Stimulated activated CD8-positive, alpha-beta memory T cell treated with anti-CD3 and anti-CD28 coated beads, Interleukin-15, amount 100 ng/mL, for 4 hours (primary cell): Measurements from ENCODE around the gene PXN.
"Not testable (repeated sequence)": the region's sequence is repeated elsewhere in the genome, so short reads cannot be mapped to it uniquely, and the experiment has no call there.

Source experiments
- DNase-seq, 2 donors: peaks; one replicate each; pipeline ENCODE4 v3.0.0-alpha.2; 2020; ENCODE audit warnings: low read depth in 2 of 2

The PXN gene

DNA sequence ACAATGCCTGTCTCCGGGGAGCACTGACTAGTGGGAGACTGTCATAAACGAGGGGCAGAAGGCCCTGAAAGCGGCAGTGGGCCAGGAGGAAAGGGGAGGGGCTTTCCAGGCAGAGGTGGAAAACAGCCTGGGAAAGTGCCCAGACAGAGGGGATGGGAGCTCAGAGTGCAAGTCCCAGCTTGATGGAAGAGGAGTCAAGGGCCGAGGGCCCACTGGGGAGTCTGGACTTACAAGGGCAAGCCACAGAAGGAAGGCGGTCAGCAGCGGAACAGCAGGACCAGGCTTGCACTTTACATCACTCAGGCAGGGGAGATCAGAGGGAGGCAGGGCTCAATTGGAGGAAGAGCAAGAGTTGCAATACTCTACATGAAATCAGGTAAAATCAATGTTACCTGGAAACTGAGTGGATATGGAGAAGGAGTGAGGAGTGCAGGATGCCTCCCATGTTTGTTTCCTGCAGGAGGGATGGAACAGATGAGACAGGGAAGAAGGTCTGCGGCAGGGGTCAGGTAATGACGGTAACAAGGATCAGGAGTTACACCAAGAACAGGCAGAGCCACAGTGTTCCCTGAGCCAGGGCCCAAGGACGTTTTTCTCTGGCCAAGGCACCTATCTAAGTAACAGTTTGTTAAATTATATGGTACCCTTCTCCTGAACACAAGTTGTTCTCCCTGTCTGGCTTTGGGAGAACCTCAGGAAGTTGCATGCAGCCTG, 23.8 kb downstream of the PXN start:
- DNase-seq: no peak

DNA sequence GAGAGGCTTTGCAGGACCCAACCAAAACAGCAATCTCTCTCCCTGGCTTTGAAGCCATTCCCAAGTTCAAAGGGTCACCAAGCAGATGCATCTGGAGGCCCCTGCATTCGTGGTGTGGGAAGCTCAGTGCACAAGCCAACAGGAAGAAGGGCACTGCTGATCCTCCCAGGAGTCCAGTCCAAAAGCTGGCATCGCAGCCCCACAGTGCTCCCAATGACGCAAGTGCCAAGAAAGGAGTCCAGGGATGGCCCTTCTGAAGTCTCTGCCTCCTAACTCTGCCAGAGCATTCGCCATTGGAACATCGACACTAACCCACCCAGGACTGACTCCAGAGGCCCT, 25.1 kb downstream of the PXN start:
- no peak for DNase-seq

DNA sequence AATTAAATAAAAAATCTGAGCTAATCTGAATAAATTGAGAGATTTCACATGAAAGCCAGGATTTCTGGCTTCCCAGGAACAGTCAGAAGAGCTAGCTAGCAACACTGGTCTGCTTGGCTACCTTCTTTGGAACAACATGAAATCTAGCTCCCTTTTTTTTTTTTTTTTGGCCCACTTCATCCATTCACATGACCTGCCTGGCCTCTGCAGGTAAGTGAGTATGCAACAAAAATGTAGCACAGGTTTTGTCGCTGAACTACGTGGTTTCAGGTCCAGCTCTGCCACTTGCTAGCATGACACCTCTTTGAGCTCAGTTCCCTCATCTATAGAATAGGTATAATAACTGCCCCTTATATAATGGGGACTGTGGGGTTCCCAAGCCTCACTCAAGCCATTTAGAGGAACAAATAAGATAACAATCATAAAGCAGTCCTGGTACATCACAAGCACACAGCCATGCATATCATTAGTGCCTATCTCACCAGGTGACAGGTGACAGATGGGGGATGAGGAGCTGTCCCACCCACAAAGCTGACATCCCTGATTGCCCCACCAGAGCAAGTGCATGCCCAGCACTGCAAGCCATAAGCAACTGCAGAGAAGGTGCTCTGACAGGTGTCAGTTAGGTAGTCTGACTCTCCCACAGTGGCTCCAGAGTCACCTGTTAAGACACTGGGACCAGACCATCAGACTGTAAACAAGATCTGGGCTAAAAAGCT, 25.6 kb downstream of the PXN start:
- no peak for DNase-seq

DNA sequence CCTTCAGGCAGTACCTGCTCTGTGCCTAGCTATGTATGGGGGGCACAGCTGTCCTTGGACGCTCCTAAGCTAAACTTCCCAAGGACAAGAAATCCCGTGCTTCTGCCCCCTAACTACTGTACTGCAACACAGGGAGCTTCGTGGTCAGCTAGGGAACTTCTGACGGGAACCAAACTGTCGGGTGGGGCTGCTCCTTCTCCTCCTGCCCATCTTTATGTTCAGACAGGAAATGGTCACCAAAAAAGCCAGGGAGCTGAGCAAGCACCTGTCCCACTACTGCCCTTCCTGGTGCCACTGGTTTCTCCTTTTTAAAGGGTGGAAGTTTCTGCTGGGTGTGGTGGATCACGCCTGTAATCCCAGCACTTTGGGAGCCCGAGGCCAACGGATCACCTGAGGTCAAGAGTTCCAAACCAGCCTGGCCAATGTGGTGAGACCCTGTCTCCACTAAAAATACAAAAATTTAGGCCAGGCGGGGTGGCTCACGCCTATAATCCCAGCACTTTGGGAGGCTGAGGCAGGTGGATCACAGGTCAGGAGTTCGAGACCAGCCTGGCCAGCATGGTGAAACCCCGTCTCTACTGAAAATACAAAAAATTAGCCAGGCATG, 26.6 kb downstream of the PXN start:
- no peak for DNase-seq

DNA sequence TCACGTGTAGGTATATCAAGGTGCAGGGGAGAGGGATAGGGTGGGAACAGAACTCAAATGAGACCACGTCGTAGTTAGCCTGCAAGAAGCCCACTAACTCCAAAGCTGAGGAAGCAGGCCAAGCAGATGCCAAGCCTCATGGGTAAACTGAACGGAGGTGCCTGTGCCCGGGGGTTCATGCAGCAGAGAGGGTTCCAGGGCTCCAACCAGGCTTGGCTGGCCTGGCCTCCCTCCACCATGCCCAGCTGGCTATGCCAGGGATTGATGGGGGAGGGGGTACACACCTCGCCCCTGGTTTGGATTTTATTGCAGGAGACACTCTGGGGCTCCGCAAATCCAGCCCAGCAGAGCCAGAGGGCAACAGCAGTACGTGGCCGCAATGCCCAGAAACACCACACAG, 27.3 kb downstream of the PXN start:
- DNase-seq: no peak

DNA sequence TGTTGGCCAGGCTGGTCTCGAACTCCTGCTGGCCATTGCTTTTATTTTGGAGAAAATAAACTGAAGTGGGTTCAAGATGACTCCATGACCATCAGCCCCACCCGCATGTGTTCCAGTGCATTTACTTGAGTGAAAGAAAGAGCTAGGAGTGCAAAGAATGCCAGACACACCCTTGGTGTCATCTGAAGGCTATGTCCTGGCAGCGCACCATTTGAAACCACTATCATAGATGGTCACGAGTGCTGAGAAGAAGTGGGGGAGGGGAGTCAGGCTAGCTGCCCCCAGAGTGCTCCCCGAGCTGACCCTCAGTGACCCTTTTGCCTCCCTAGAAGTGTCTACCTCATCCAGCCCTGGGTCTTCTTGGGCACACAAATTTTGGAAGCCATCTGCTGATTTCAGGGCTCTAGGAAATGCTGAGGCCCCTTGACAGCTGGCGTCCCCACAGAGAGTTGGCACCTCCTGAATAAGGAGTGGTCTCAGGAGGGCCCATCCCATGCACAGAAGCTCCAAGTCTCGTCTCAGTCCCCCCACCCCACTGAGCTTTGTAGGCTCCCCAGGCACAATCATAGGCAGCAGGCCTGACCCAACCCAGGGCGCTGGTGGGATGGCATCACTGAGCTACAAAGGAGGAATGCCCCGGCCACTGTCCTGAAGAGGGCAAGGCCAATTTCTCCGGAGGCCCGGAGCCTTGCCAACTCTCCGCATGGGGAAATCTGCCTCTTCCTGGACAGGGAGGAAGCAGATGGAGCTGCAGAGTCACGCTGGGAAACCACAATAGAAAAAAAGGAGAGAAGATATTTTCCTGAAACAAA, 28.0 kb downstream of the PXN start:
- DNase-seq: no peak

DNA sequence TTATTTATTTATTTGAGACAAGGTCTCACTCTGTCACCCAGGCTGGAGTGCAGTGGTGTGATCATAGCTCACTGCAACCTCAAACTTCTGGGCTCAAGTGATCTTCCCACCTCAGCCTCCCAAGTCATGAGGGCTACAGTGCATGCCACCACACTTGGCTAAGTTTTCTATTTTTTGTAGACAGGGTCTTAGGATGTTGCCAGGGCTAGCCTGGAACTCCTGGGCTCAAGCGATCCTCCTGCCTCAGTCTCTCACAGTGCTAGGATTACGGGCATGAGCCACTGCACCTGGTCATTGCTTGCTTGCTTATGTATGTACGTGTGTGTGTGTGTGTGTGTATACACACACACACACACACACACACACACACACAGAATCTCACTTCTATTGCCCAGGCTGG, 28.7 kb downstream of the PXN start:
- not testable (repeated sequence) for DNase-seq

DNA sequence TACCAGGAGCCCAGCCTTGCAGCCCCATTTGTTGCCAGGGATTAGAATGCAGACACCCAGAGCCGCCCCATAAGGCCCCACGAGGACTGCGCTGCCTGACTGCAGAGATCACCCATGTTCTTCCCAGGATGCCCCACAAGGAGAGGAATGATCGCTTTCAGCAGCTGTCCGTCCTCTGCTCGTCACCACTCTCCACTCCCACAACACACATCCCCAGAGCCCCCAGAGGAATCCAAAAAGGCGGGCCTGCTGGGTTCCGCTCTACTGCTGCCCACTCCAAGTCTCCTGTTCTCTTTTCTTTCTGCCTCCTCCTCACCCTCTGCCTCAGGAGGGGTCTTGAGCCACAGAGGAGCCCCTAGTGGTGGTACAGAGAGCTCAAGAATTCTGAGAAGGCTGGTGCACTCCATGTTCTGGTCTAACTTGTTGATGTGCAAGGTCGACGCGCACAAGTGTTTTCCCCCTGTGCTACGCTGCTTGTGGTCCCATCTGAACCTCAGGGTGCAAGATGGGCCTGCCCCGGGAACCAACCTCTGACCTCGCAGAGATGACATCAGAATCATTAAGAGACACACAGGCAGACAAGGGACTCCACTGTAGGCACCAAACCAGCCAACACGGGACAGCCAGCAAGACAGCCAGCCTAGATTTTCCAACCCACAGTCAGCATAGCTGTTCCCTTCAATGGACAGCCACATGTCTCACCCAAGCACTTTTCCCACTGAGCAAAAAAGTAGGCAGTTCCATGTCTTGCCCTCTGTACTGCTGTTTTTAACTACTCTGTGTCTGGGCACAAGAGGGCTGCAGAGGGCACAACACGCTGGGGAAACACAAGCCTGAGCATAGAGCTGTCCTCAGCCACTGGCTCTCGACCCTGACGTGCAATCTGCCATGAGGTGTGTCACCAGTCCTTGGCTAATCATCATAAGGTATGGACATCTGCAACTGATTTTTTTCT, 29.9 kb downstream of the PXN start:
- DNase-seq: no peak

DNA sequence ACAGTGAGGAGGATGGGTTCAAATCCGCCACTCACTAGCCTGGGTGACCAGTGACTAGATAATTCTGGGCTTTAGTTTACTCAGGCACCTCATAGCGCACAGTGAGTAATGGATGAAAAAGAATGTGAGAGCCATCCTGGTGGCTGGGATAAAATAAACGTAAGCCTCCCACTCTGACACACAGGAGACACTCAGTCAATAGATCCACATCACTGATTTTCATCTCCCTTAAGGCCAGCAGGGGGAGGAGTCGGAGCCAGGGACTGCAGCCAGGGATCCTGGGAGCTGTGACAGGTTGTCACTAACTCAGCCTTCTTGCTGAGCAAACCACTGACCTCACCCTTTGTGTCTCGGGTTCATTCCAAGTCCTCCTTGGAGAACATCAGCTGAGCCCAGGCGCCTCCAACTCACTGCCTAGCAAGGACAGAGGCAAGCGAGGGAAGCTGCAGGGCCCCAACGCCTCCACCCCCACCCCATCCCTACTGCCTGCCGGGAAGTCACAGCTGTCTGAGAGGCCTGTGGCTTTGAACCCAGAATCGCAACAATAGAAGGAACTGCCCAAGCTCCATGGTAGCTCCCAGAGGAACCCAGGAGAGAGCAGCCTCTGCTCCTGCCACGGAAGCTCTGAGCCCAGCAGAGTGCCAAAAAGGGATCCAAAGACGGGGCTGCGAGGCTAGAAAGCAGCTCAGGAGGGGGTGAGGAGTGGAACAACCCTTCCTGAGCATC, 30.7 kb downstream of the PXN start:
- no peak for DNase-seq

DNA sequence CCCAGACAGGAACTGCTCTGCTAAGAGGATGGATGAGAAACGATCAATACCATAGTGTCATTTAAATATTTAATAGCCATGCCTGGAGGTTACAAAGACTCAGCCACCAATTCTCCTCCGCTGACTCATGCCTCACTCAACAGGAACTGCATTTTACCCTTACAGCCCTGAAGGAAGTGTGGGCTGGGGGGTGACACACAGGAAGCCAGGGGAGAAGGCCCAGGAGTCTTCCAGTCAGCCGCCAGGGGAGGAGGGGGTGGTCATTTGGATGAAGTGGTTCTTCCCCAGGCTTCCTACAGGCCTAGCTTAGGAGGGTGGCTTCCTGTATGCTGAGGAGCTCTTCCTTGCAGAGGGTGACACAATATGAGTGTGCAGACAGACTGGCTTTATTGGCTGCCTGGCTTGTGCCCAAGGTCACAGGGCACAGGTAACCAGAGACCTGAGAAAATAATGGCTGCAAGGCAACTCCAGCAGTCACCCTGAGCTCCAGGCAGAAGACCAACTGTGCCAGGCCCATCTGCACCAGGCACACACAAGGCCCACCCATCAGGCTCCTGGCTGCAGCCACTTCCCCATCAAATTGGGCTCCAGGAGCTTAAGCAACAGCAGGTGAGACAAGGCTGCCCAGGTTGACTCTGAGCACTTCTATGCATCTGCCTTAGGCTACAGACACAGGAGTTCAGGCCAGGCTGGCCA, 34.1 kb downstream of the PXN start:
- DNase-seq: peak; percentile 59 to 79

DNA sequence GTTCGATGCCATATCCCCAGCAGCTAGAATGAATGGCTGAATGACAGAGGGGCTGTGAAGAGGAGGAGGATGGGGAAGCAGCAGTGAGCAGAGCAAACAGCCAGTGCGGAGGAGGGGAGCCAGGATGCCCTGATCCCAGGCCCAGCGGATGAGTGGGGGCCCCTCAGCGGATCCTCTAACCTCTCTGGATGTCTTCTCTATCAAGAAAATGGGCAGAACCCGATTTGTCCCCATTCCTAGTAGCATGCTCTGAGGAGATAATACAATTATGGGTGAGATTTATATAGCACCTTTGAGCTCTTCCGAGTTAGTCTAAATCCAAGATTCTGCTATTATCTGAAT, 34.6 kb downstream of the PXN start:
- DNase-seq: no peak

DNA sequence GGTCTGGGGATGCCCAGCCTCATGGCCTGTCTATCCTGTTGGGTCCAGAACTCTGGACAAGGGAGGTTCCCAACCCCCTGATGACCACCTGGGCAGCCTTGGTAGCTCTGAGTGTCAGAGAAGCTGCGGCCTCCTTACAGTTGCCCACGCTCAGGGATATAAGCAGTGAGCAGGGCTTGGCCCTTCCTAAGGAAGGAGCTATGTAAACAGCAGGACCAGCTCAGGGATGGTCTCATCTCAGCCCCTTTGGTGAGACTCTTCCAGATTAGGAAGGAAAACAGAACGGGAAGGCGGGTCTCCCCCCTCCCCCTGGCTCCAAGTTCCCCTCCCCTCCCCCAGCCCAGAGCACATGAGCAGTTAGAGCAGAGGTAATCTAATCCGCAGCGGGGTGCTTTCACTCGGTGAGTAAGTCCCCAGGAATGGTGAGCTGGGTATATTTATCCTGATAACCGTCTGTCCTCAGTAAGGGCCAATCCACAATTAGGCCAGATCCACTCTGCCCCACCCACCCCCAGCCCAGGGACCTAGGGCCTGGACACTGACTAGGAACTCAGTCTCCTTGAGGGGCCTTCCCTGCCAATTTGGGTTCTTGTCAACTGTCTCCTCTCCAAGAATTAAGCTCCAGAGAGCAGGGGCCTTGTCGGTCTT, 35.1 kb downstream of the PXN start:
- DNase-seq: no peak

DNA sequence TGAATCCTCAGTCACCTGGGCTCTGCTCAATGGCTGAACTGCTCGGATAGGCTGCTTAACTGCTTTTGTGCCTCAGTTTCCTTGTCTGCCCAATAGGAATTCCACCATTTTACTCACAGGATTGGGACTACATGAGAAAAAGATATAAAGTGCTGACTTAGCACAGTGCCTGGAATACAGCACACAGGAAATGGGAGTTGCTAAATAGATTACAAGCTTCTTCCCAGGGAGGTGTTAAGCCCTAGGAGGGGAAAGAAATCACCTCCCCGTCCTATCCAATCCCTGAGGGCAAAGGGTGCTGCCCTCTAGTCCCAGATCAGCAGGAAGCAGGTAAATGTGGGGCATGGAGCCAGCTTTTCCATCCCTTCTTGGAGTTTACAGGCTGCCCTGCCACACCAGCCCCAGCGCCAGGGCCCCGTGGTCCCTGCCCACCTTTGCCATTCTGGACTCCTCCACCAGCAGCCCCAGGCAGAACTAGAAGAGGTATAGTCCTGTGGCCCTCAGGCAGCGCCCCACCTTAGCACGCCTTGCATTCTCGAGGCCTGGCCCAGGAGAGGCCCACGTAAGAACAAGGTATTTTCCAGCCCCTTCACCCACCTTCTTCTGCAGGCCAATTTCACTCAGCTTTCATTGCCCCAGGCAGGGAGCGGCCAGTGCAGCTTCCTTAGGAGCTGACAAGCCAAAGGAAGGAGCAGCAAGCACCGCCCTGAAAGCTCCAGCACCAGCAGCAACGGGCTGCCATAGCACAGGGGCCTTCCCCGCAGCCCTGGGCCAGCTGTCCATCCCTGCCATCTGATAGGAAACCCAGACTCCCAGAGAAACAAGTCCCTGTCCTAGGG, 35.8 kb downstream of the PXN start:
- no peak for DNase-seq

DNA sequence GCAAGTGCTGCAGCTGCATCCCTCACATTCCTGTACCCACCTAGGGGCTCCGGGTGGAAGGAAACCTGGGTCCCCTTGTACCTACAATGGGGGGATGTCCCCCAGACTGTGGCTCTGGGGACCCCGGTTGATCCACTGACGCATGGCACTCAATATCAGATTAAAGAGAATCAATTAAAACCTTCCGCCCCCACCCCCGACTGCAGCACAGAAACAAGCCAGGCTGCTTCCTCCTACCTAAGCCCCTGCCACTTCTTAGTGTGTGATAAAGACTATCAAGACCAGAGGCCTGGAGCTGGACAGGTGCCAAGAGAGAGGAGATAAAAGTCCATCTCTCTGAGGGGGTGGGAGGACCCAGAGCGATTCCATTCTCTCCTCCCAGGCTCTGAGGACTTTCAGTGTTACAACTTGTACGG, 36.5 kb downstream of the PXN start:
- DNase-seq: no peak

DNA sequence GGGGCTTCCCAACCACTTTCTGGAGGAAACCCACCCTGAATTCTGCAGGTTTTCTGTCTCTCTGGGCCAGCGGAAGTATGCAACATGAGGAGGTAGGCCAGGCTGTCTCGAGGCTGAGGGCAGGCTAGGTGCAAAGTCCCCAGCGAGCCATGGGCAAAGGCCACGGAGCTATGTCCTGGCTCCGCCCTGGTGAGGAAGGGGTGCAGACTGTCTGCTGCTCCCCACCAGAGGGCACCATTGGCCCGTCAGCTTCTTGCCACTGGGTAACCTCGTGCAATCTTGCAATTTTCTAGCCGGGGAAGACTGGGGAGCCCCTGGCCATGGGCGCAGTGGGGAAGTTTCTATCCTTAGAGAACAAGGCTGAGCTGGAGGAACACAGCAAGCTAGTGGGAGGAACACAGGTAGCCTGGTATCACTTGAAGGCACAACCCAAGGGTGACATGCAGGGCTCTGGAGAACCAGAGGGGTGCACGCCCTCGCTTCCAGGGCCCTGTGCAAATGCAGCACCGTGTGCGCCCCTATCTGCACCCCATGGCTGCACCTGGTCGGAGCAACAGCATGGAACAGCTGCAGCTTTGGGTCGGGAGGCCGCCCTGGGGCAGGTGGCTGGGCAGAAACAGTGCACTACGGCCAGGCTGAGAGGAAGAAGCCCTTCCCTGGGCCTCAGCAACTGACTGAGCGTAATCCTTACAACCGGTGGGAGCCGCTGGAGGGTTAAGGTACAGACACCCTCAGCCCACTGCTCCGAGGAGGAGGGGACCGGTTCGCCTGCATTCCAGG, 37.0 kb downstream of the PXN start:
- peak; percentile 69 to 78 for DNase-seq

DNA sequence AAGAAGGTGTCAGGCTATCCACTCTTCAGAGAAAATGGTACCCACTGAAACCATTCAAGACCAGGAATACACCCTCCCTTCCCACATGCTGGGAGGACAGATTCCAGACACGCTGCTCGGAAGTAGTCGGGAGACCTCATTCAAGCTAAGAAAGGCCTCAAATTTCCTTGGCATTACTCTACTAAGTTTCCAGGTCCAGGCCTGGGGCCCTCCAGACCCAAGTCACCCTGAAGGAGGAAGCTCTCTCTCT, 37.6 kb downstream of the PXN start:
- no peak for DNase-seq

DNA sequence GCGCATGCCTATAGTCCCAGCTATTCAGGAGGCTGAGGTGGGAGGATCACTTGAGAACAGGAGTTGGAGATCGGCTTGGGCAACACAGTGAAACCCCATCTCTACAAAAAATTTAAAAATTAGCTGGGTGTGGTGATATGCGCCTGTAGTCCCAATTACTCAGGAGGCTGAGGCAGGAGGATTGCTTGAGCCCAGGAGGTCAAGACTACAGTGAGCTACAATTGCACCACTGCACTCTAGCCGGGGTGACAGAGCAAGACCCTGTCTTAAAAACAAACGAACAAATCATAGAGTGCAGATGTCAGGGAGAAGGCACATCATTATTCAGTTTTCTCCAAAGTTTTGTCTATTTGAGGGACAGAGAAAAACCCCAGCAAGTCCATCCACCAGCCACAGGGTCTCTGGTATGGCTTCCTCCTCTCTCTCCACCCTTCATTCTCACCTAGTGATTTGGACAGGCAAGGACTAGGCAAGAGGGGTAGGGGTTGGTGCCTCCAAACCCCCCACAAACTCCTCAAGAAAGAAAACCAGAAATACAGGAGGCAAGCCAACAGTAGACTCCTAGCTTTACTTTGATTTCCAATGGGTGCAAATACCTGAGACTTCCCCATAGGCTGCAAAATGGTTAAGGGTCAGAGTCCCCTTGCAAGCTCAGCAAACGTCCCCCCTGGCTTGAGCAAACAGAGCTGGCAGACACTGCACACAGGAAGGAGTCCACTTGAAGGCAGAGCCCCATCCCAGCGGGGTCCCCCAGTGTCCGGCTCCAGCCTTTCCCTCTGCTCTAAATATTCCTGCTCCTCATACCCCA, 38.1 kb downstream of the PXN start:
- DNase-seq: no peak
